SKM-1 treated with dmso at 0.1 percent for 144 hours (cell line): Measurements from ENCODE around the gene FHIT.

Experiments
- DNase-seq: peaks from one replicate; lab custom pipeline; 2025; ENCODE audit not compliant: unreplicated experiment; lab: John Stamatoyannopoulos, UW

The FHIT gene

GRCh38 chr3:60523536-60523935 is 727.7 kb downstream of the FHIT start:
- no peak for DNase-seq

DNA sequence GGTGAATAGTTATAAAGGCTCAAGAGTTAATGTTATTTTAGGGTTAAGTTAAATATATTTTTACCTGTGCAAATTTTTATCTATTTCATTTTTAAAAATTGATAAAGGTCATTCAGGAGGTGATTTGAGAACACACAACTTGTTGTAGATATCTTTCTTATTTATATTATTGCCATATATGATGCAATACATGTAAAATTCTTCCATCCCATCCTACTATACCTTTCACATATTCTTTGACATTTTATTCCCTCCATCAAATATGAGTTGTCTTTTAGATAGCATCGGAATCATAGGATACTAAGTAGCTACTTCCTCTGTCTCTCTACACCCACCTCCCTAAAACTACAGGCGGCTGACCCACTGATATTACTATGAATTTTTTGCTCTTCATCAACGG is 734.1 kb downstream of the FHIT start:
- DNase-seq: no peak

DNA sequence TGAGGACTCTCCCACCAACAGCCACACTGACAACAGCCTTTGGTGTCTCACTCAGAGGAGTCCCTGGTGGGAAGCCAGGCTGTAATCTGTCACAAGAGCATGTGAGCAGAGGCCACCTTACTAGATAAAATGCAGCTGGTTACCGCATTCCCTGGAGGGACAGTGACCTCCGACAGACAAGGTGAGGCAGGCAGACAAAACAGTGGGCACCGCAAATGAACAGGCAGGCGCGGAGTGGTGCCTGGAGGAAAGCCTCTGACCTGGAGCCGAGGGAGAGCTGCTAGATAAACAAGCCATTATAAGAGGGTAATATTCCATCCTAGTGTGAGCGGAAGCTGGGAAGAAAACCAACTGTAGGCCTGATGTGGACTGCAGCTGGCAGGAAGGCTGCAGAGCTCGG is 736.4 kb downstream of the FHIT start:
- no peak for DNase-seq

DNA sequence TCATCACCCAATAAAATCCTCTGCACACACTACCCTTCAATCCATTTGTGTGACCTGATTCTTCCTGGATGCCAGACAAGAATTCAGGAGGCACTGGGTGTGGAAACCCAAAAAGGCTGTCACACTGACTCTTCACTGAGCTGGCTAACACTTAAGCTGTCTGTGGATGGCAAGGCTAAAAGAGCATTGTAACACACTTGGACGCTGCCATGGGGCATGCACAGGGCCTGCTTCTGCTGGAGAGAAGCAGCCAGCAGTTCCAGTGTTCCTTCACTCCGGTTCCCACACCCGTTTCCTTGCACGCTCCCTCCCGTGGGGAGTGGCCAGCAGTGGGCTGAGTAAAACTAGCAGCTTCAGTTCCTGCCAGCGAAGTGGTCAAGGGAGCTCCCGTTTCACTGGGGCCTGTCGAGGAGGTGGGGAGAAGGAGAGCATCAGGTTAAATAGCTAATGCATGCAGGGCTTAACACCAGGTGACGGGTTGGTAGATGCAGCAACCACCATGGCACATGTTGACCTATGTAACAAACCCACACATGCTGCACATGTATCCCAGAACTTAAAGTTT is 737.1 kb downstream of the FHIT start:
- DNase-seq: no peak

GRCh38 chr3:60513241-60513640 is 738.0 kb downstream of the FHIT start:
- DNase-seq: no peak

DNA sequence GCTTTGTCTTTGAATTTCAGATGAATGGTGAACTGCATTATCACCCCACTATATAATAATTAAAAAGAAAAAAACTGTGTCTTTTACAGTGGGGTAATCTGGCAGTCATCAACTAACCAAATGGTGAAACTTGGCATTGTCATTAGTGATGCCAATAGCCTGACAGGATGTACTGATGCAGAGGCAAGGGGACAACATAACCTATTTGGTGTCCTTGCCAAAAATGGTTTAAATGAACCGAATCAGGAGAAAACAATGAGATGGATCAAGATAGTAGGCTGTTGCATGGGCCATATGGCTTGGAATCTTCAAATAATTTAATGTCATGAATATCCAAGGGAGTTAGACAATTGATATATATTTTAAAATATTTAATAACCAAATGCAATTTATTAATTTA is 738.7 kb downstream of the FHIT start:
- DNase-seq: no peak

GRCh38 chr3:60509471-60509870 is 741.8 kb downstream of the FHIT start:
- DNase-seq: no peak

DNA sequence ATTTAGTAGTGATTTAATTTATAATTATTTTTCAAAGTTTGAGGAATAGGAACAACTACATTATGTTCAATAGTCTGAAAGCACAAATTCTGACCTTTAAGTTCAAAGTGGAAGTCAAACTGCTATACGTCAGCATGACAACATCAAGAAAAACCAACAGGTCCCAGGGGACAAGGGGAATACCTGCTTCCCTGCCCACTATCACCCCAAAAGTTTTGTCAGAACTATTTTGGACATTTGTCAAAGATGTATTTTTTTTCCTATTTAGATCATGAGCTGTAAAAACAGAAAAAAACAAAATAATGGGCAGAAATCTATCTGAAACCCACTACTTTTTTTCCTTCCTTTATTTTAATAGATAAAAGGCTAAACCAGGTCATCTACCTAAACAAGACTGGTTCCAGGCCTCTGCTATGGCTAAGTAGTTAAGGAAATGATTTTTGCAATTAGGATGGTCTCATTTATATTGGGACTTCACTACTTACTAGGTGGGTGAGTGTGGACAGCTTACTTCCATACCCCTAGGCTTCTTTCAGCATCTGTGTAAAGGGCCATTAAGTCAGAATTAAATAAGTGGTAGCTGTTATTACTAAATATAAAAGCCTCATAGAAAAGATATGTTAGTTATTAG is 746.3 kb downstream of the FHIT start:
- DNase-seq: no peak

- DNase-seq: no peak
These were observed 749.9 kb downstream of the FHIT start for GRCh38 chr3:60501314-60501713.

DNA sequence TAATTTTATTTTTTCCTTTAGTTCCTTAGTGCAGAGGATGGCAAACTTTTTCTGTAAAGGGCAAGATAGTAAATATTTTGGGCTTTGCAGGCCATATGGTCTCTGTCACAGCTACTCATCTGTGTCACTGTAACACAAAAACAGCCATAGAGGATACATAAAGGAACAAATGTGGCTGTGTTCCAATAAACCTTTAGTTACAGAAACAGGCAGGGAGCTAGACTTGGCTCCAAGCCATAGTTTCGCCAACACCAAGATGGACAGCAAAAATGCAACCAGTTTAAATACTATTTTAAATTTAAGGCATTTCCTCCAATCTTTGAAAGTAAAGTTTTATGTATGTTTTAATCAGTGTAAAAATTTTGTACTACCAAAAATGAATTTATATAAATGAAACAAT is 753.4 kb downstream of the FHIT start:
- DNase-seq: no peak

DNA sequence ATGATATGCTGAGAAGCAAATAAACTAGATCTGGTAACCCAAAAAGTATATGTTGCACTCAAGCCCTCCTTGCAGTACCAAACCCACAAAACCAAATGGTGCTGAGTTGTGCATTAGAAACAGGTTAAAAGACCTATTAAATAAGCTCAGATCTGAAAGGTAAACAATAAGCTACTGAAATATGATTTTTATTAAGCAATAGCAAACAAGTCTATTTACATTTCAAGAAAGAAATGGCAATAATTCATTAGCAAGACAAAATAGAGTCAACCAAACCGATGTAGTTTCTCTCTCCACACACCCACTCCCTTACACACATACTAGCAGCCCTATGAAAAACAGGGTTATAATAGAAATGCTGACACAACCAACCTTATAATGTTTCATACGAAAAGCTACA is 760.3 kb downstream of the FHIT start:
- DNase-seq: no peak

DNA sequence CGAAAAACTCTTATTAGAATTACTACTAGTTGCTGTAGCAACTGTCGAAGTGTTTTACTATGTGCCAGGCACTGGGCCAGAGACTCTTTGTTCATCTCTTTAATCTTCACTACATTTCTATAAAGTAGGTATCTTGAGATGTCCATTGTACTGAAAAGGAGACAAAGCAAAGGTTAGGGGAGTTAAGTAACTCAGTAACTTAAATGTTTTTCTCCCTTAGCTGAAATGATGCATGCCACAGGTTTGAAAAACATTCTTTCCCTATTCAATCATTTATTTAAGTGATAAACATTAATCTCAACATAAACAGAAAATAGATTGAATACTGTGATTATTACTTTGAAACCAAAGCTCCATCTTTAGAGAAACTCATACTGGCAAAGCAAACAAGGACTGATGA is 776.2 kb downstream of the FHIT start:
- no peak for DNase-seq

DNA sequence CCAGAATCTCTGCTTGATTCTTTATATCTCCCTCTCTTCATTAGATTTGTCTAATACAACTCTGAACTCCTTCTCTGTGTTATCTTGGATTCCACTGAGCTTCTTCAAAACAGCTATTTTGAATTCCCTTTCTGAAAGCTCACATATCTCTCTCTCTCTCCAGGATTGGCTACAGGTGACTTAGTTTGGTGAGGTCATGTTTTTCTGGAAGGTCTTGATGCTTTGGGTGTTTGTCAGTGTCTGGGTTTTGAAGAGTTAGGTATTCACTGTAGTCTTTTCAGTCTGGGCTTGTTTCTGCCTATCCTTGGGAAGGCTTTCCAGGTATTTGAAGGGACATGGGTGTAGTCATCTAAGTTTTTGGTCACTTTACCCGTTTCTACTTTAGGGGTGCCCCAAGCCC is 781.8 kb downstream of the FHIT start:
- DNase-seq: no peak

DNA sequence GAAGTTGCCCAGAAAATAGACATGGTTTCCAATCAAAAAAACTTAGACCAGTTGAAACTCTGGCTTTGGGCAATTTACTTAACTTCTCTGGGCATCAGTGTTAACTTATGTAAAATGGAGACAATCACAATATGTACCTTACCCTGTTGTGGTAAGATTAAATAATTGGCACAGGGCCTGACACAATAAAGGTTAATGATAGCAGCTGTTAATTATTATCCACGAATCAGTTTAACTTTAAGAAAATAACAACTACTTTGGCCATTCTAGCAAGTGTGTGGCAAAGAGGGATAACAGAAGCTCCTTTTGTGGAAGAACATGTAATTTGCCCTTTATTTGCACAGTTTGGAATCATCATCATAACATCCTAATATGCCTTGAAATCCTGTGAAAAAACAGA is 787.6 kb downstream of the FHIT start:
- no peak for DNase-seq

- DNase-seq: no peak
These were observed 790.0 kb downstream of the FHIT start for GRCh38 chr3:60461267-60461666.

DNA sequence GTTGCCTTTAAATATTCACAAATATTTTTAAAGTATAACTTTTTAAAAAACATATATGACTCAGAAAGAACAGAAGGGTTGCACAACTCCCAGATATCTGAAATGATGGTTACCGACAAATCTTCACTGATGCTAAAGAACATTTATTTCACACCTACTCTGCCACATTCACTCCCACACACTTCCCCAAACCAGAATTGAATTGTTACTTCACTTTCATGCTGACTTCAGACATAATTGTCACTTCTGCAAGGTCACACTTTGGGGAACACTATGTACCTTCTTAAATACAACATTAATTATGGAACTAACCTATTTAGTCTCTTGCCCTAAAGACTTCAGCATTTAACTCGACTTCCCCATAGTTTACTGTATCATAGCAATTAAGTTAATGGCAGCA is 795.1 kb downstream of the FHIT start:
- no peak for DNase-seq

DNA sequence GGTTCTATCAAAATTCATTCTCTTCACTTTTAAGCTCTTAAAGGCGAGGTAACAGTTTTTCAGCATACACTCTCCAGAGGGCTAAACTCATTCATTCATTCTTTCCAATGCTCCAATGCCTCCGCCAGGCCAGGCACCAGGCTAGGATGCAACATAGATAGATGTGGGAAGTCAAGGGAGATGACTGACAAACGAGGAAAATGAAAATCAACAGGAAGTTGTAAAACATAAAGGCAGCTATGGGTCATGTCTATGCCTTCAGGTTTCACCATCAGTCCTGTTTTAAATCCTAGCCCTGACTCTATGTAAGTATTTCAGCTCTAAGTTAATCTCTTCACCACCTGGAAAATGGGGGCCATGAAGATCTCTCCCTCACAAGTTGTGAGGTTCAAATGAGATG is 797.9 kb downstream of the FHIT start:
- DNase-seq: no peak

DNA sequence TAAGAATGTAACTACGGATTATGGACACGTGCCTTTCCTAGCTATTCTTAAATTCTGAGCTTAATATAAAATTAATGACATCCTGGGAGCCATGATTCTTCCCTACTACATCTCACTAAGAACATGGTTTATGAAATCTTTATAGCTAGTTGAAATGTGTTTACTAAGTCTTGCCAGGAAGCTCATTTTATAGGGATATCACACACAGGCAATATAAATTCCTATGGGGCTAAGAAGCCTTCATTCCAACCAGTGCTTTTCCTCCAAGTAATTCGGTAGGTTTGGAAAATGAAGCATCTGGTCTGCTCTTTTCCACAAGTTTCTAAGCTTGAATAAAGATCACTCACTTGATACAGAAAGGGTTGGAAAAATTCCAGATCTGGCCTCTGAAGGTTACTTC is 802.6 kb downstream of the FHIT start:
- no peak for DNase-seq

- no peak for DNase-seq
These were observed 805.8 kb downstream of the FHIT start for GRCh38 chr3:60445446-60445845.

DNA sequence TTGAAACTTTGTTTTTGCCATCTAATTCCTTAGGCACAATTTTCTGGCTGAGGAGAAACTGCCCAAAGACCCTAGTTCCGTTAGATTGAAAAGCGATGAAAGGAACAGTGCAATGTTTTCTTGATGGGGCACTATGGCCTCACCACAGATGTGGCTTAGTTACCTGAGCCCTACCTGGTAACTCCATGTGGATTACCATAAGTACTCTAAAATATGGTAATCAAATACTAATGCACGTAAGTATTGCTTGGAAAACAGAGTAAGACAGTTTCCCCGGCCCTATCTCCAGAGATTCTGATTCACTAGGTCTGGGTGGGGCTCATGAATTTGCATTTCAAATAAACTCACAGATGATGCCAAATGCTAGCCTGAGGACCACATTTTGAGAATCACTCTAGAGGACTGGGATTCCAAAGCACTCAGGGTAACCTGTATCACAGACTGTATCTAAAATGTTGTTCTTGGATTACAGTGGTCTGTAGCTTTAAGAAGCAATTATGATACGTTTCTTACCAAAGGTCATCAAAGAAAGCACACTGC is 806.3 kb downstream of the FHIT start:
- no peak for DNase-seq

DNA sequence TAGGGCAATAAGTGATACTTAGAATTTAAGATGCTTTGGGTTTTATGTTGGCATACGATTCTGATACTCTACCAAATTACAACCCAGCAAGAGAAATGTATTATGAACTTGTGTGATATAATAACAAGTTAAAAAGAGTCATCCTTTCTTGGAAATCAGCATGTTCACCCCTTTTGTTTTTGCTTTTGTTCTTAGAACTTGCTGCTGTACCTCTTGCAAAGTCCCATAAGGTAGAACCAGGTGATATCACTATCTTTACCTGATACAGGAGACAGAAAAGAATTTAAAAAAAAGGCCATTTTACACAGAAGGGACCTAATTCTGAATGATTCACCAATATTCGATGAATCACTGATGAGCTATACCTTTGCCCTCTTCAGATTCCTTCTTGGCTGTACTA is 810.4 kb downstream of the FHIT start:
- DNase-seq: no peak

DNA sequence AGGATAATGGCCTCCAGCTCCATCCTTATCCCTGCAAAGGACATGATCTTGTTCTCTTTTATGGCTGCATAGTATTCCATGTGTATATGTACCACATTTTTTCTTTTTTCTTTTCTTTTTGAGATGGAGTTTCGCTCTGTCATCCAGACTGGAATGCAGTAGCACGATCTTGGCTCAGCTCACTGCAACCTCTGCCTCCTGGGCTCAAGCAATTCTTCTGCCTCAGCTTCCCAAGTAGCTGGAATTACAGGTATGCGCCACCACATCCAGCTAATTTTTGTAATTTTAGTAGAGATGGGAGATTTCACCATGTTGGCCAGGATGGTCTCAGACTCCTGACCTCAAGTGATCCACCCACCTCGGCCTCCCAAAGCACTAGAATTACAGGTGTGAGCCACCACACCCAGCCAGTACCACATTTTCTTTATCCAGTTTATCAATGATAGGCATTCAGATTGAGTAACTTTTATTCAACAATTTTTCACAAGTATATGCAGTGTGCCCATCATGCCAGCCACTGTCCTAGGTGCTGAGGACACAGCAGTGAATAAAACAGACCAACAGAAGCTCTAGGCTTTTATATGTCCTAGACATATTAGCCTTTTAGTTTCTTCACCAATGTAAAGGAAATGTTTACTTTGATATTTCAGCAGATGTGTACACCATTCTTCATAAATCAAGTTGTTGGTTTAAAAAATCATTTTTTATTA is 815.2 kb downstream of the FHIT start:
- DNase-seq: no peak

GRCh38 chr3:60434950-60435349 is 816.3 kb downstream of the FHIT start:
- no peak for DNase-seq
